GM21529 (cell line): Measurements from ENCODE around the gene F7.

Experiments used
- ATAC-seq: cut with Tn5 transposase; IDR thresholded peaks from one replicate; pipeline ENCODE4 v1.9.1; 2021; ENCODE audit not compliant: unreplicated experiment

Gene F7

DNA sequence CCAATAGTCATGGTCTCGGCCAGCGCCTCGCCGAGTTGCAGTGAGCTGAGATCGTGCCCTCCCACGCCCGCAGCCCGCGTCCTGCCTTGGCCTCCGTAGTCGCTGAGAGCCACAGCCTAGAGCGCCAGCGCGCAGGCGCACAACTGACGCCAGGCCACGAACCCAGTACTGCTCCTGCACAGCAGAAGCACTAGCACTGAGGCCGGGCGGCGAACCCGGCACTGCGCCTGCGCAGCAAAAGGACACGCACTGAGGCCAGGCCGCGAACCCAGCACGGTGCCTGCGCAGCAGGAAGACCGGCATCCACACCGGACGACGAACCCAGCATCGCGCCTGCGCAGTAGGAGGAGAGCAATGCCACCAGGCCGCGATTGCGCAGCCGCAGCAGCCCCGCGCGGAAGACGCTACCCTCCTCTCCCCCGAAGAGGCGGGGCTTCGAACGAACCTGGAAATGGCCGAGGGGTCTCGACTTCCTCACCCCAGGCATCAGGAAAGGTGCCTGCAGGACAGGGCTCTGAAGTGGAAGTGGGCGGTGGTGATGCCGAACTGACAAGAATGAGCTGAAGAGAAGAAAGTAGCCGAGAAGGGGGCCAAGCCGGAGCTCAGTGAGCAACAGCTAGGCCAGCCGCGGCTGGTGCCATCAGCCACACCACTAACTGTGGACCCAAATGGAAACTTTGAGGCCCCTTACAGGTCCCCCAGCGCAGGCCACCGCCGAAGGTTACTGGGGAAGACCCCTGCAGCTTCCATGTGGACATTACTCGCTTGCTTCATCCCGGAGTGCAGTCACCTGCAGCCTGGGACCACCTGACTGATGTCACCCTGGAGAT is 24.5 kb downstream of the F7 start:
- ATAC-seq: no peak

DNA sequence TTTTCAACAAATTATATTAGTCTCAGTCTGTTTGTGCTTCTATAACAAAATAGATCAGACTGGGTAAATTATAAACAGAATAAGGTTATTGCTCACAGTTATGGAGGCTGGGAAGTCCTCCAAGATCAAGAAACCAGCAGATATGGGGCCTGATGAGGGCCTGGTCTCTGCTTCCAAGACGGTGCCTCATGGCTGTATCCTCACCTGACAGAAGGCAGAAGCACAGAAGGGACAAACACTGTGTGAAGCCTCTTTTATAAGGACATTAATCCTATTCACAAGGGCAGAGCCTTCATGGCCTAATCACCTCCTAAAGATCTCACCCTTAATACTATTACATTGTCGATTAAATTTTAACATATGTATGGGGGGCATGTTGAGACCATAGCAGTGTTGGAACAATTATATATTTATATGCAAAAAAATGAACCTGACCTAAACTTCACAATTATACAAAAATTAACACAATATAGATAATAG is 29.7 kb downstream of the F7 start:
- no peak for ATAC-seq

DNA sequence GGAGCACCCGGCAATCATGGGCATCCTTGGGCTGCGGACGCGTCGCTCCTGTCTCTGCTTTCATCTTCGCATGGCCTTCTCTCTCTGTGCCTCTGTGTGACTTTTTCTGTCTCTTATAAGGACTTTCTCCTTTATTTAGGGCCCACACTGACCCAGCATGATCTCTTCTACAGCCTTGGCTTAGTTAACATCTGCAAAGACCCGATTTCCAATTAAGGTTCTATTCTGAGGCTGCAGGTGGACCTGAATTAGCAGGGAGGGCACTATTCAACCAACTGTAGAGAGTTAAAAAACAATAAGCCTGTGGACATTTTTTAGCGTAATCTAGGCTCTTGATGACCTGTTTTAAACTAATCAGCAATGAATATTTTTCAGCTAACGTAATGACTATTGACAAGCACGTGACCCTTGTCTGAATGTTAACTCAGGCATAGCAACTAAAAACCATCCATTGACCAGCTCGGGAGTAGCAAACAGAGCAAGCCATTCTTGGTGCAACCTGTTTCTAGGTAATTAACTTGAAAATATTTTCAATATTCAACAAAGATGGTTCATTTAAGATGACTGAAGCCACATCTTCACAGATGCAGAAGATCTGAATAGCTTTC is 32.2 kb downstream of the F7 start:
- no peak for ATAC-seq

DNA sequence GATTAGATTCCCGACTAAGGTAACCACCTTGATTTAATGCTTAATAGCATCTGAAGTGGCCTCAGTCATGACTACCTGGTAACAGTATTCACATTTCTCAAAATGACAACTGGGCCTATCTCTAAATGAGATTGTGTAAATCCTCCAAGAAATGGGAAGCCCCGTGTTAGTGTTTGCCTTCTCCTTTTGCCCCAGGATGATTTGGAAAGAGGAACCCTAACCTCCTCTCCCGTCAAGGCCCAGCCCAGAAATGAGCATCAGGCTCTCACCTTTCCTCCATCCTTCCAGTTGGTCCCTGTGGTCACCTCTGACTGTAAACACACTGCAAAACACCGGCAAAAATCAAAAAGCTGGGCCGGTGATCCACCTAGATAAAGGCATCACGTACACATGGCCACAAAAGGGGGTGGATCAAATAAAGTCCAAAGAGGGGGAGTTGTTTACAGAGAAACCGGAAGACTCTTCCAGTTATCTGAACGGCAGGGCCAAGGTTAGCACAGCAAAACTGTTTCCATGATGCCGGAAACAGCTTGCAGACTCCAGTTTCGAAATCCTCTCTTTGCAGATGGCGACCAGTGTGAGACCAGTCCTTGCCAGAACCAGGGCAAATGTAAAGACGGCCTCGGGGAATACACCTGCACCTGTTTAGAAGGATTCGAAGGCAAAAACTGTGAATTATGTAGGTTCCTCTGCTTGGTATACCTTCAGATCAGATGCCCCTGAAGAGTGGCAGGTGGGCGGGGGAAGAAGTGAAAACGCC is 33.4 kb downstream of the F7 start:
- ATAC-seq: no peak

DNA sequence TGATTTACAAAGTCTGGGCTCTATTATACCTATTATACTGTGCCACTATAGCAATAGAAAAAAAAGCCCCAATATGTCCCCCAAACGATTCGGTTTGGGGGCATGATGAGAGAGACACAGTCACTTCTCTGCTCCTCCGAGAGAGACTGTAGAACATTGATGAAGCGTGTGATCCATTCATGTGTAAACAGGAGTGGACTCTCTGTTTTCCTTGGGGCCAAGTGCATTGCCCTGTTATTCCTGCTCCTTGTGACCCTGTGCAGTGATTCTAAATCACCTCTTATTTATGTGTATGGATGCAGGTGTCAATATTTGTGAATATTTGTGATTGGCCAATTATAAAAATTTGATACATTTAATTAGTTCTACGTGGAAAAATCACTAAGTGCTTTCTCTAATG is 34.0 kb downstream of the F7 start:
- no peak for ATAC-seq

- ATAC-seq: no peak
Observed at GRCh38 chr13:113140677-113141600, 35.3 kb downstream of the F7 start.

GRCh38 chr13:113141601-113141970 is 36.0 kb downstream of the F7 start:
- ATAC-seq: no peak

GRCh38 chr13:113142876-113143275 is 37.3 kb downstream of the F7 start:
- ATAC-seq: no peak

DNA sequence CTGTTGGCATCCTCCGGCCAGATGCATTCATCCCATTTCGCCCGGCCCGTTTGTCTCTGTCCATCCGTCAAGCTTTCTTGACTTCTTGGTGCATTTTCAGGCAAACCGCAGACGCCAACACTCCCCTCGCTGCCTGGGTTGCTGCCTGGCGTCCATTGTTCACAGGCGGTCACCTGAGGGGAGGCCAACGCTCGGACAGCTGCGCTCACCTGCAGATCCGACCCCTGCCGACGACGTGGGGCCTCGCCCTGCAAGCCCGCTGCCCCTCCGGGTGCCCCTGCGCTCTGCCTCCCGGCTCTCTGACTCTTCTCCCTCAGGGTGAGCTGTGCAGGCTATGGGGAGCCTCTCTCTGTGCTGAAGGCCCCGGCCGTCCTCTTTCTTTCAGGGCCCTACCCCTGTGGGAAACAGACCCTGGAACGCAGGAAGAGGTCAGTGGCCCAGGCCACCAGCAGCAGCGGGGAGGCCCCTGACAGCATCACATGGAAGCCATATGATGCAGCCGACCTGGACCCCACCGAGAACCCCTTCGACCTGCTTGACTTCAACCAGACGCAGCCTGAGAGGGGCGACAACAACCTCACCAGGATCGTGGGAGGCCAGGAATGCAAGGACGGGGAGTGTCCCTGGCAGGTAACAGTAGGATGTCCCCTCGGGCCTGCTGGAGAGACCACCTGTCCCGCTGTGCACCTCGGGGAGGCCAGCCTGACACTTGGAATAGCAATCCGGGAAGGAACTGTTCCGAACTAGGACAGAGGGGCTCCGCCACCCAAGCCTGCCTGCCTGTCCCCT is 38.1 kb downstream of the F7 start:
- no peak for ATAC-seq

DNA sequence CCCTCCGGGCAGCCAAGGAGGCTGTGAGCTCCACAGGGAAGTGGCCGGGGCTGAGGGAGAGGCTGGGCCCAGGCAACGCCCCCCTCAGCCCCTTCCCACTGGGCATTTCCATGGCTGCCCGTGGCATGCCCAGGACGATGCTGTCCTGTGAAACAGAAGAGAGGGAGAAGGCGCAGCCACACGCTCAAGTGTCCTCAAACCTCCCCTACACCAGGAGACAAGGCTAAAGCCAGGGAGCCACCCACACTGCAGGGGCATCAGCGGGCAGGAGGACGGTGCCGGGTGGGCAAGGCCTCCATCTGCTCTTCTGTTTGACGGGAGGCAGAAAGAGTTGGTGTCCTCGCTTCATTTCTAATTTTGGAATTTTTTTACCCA is 38.7 kb downstream of the F7 start:
- no peak for ATAC-seq

- ATAC-seq: no peak
Observed at GRCh38 chr13:113145496-113145895, 39.9 kb downstream of the F7 start.

DNA sequence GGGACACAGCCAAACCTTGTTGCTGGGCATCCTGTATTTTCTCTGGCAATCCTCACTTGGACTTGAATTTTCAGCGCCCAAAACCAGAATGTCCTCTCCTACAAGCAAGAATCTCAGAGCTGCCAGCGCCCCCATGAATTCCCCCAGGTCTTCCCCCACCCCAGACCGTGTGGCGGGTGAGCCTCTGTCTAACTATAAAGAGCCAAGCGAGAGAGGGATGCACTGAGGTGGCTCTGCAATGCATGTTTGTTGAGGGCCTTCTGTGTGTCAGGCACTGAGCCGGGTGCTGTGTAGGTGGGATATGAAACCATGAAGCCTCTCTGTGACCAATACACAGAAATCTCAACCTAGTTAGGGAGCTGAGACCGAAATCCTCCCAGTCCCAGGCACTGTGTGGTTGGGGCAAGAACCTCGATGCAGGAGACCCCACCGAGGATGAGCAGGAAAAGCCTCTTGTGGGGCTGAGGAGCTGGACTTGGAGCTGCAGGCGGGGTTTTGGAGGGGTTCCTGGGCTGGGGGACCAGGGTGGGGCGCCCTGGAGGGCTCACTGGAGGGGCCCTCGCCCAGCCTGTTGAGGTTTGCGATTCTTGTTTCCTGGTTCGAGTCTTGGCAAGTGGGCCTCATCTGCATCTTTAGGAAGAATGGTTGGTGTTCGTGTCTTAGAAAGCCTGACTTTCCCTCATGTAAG is 40.5 kb downstream of the F7 start:
- ATAC-seq: no peak

DNA sequence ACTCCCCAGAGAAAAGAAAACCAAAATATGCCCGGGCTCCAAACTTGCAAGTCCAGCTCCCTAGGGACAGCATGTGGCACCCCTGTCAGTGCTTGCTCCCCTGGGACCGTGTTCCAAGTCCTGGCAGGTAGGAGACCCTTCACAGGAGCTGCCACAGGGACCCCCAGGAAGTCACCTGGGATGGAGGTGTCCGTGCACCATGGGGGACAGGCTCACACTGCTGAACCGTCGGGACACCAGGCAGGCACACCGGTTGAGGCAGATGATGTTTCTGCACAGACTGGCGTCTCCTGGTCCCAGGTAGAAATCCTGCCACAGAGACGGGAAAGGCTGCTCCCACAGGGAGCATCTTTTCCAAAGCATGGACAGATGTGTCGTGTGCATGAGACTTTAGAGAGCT is 41.2 kb downstream of the F7 start:
- ATAC-seq: no peak

GRCh38 chr13:113147206-113147605 is 41.6 kb downstream of the F7 start:
- no peak for ATAC-seq

- no peak for ATAC-seq
Observed at GRCh38 chr13:113148407-113148806, 42.8 kb downstream of the F7 start.

GRCh38 chr13:113148940-113149503 is 43.4 kb downstream of the F7 start:
- no peak for ATAC-seq

DNA sequence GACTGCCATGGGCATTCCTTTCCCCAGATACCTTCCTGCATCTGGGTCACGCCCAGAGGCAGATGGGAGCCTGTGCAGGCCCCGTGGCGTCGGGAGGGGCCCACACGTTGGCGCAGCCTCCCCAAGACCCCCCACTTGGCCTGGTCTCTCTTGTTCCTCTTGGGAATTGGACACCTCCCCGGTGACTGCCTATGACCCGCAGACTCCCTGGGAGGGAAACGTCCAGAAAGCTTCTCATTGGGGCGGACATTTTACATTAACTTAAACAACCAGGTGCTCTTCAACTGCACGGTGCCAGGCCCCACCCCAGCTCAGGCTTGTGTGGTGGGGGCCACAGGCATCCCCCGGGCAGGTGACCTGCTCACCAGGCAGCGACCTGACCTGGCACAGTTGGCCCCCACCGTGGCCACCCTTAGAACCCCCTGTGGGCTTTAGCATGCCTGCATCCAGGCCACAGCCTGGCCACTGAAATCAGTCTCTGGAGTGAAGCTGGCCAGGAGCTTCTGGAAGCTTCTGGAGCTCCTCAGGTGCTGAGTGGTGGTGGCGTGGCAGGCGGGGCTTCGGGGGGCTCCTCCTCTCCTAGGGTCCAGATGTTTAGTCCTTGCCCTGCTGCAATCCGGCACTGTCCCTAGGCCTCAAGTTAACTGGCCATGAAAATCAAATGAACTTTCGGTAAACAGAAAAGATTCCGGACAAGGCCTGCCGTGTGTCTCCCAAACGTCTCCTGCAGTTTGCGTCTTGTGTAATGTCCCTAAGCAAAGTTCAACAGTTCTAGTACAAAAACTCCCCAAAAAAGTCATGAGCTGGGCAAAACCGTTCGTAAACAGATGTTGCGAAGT is 44.3 kb downstream of the F7 start:
- no peak for ATAC-seq
